NCI-H146 treated with DMSO at 0.1 percent for 48 hours (cell line): Measurements from ENCODE around the gene TIFAB.

Experiments used
- DNase-seq: peaks from one replicate; lab custom pipeline; 2025; ENCODE audit not compliant: unreplicated experiment; lab: John Stamatoyannopoulos, UW

TIFAB gene

DNA sequence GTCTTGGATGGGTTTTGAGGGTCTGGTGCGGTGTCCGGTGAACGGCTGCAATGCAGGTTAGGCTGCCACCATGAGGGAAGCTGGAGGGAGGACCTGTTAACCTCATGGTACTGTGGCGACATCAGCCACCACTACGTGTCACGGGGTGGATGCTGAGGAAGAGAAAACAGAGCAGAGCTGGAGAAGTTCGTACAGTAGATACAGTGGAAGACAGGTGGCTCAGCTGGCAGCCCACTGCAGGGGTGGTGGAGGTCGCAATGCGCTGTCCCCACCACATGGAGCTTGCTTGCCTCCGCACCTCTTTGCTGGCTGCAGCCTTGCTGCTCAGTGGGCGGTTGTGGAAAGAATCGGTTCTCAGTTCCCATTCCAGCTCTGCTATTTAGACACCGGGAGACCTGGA is 7.8 kb downstream of the TIFAB start:
- DNase-seq: no peak

DNA sequence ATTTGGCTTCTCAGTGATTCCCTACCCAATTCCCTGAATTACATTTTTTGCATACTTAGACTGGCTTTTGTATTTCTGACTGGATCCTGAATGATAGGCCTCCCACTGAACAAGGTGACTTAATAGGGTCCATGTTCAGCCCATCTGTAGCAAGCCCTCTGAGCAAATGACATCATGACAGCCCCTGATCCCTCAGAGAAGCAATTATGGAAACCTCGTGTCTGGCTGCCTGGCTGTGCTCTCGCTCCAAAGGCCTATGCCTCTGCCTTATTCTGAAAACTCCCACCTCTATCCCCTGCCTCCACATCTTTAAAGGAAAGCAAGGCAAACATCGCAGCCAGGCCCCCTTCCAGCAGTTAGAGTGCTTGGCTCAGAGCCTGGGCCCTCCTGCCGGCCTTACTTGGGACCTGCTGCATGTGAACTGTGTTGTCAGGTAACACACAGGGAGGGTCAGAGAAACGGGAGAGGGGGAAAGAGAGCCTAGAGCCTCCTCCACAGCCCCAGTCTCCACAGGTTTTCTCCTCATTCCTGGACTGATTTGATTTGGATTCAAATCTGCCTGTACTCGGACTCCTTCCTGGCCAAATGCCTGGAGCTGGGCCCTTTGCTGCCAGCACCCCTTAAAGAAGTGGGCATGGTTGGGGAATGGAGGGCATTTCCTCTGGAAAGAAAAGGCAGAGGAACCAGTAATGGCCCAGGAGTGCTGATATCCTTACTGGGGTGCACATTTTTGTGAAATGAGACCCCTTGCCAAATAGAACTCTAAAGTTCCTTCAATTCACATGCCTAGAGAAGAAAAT is 8.8 kb downstream of the TIFAB start:
- no peak for DNase-seq

DNA sequence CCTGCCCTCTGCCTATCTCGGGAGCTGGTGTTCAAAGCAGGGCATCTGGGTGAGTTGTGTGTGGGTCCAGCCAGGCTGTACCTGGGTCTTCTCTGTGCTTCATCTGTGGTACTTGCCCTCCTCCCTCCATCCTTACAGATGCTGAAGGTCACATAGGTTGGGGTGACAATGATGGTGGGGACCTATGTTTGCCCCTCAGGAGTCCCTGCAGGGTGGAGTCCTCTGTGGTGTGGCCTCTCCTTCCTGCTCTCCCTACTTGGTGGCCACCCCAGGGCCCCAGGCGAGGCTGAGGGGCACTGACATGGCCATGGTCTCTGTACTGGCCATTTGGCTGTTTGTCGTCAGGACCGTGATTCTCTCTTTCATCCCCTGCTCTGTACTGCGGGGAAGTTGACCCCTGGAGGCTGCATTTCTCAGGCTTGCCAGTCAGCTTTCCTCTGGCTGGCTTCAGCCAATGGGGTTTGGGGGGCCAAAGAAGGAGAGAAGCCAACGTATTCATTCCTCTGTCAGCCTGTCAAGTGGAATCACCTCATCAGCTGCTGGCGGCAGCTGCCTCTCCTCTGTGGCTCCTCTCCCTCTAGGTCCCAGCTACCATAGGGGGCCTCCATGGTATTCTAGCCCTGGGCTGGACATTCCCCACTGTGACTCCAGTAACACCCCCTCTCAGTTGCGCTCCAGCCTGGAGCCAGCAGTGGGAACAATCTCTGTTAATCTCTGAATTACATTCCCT is 9.6 kb downstream of the TIFAB start:
- no peak for DNase-seq

DNA sequence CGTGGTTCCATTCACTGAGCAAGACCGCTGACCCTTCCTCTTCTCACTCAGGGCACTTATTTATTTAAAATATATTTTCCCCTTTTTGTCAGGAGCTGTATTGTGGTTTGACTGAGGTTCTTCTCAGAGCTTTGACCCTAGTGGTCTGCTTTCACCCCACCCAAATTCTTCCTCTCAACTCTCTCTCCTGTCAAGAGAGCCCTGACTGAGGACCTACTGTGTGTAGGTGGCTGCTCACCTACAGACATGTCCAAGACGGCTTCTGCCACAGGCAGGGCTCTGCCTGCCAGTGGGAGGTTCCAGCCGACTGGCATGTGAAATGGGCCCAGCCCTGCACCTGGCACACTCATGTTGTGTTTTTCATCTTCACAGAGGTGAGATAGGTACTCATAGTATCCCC is 10.2 kb downstream of the TIFAB start:
- DNase-seq: no peak

DNA sequence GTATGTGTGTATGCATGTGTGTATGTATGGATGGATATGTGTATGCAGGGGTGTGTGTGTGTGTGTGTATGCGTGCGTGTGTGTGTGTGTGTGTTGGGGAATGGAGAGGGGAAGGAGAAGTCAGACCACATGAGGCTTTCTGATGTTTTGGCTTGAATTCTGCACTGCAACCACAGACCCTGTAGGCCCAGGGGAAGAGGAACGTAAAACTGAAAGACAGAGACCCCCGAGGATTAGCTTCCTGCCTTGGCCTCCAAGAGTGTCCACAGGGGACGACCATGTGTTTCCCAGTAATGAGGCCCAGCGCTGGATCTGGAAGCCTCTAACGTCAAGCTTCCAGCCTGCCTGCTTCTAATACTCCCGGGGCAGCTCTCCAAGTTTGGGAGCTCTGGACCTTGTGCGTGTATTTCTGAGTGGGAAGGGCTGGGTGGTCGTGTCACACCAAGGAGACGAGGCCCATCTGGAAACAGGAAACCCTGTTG is 10.8 kb downstream of the TIFAB start:
- no peak for DNase-seq

DNA sequence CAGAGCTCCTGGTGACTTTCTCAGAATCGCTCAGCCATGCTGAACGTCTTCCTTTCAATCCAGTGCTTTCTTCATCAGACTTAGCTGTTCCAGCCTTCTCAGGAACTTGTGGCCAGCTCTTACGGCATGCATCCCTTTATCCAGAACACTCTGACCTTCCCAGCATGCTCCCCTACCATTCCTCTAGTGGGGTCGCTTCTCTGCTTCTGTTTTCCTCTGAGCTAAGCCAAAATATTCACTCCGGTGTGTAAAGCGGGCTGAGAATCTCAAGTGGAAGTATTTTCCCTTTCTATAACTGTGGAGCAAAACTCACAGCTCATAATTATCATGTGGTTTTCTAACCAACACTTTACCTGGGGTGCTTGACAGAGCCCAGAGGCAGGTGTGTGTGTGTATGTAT is 11.2 kb downstream of the TIFAB start:
- DNase-seq: no peak

DNA sequence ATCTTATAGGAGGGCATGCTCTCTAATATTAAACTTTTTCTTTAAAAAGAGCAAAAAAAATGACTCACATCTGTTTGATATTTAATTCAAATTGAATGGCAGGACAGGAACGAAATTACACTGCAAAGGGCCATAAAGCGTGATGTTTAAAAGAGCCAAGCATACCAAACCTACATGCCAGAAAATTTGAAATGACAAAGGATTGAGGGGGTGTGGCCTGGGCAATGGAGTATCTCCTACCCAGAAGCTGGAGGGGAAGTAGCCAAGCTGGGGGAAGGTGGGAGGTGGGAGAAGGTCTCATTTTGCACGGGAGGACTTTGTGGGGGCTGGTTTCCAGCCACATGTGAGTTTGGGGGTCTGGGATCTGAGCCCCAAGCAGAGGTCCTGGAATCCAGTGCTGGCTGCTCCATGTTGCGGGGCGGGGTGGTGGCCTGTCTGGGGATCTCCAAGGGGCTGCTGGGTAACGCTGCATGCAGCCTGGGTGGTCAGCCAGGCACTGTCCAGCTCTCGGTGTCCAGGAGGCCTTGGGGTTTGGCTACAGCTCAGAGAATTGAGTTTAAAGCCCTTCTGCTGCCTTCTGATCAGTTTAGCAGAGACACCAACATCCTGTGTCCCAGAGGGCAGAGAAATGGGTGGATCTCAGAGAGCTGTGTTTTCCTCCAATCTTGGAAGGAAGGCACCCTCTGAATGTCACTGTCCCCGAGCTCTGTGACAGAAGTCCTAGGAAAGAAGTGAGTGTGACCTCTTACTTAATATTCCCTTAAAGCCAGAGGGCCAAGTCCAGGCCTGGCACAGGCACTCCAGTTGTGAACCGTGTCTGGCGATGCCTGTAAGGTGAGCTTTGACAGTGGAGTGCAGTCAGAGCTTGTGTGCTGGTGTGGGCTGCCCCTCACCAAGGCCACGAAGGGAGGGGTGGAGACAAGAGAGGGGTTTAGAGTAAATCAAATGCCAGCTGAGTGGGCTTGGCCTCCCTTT is 12.6 kb downstream of the TIFAB start:
- no peak for DNase-seq

DNA sequence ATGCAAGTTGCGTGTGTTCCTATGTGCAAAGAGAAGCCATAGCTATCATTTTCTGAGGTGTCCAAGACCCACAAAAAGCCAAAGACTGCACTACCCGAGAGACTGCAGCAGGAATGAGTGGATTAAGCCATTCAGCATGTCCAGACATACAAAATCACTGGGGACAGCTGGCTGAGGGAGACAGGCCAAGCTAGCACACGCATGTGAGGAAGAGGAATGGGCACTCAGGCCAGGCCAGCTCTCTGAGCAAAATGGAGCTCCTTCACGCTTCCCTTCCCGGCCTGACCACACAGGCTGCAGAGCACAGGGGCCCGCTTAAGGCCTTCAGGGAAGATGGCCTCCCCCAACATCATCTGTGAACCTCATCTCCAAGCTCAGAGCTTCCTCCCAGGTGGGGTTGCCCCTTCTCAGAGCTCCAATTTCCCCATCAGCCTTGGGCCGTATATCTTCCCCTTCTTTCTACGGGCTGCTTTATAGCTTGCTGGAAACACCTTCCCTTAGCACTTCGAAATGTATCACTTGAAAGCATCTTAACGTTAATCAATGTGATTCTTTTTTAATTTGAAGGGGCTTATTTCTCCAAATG is 13.4 kb downstream of the TIFAB start:
- no peak for DNase-seq

DNA sequence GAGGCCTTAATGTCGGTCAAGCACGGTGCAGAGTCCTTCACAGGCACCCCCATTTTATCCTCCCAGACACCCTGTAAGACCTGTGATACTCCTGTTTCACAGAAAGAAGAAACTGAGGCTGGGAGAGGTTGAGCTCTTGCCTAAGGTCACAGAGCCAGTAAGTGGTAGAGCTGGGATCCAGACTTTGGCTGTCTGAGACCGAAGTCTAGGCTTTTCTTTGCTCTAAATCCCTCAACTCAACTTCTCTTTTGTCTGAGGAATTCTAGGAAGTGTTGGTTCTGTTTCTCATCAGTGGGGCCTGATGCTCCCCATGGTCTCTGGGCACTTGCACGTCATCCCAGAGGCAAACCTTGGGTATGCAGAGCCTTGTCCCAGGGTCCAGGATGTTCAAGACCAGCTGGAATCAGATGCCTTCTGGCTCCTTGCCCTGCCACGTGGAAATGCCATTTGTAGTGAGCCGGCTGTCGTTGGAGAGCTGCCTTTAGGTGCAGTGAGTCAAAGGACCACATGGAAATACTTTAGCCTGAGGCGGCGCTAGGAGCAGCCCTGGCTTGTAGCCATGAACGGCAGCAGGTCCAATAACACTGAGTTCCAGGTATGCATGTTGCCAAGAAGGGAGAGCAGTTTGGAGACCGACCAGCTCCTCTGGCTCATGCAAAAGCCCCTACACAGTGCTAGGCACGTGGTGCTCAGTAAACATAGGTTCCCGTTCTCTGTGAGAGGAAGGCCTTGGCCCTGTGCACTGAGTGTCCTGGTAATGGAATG is 14.2 kb downstream of the TIFAB start:
- DNase-seq: no peak

DNA sequence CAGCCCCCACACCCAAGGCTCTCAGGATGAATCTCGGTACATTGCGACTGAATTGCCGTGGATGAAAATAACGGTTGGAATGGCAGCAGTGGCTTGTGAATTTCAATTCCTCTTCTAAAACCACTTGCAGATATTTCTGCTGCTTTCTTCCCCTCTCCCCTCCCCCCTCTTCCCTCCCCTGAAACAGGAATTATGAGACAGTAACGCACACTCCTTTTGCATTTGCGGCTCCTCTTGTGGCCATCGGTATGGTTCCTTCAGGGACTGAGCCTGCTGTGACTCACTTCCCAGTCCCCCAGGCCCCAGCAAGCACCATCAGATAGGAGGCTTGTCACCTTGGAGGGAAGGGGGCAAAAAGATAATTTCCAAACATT is 14.7 kb downstream of the TIFAB start:
- no peak for DNase-seq

DNA sequence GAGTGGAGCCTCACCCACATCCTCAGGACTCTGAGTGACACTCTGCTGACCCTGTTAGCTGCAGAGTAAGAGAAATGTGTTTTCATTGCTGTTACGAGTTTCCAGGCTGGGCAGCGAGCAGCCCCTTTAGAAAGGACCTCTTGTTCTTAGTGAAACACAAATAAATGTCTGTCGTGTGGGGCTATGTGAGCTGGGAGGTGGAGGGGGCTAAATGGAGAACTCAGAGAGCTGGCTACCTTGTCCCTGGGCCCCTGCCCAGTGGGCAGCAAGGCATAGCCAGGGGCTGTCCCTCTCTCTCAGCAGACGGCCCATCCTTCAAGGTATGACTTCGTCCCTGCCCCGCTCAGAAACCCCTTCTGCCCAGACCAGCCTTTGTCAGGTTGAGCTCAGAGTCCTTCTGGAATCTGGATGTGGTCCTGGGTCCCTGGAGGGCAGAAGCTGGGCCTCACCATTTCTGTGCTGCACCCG is 15.2 kb downstream of the TIFAB start:
- DNase-seq: no peak

DNA sequence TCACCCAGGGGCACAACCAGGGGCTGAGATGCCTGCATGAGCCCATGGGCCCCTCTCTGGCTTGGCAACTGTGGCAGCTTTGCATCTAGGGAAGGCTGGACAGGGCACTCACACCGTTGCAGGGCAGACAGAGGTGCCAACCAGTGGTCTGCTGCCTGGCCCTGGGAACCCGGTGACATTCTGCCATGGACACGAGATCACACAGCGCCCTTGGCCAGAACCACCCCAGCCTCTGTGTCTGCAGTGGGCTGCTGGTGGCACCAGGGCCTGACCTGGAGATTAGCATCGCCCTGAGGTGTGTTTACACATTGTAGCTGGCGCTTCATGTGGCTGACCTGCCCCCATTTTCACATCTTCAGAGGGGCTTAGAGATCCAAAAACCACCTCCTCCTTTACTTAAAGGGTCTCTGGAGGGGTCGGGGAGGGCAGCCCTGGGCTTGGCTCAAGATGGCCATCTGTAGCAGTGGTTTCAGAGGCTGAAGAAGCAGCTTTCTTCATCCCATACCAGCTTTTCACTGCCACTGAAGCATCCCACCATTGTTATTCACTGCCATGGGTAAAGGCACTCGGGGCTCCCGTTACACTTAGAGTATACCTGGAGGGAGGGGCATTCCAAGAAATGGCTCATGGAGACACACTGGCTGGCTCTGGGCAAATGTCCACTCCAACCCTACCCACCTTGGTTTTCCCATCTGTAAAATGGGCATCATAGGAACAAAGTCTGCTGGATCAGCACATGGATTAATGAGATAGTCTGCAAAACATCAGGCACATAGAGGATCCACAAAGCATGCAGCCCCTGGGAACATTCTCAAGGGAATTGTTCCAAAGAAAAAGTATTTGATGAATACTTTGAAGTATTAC is 16.5 kb downstream of the TIFAB start:
- DNase-seq: no peak

DNA sequence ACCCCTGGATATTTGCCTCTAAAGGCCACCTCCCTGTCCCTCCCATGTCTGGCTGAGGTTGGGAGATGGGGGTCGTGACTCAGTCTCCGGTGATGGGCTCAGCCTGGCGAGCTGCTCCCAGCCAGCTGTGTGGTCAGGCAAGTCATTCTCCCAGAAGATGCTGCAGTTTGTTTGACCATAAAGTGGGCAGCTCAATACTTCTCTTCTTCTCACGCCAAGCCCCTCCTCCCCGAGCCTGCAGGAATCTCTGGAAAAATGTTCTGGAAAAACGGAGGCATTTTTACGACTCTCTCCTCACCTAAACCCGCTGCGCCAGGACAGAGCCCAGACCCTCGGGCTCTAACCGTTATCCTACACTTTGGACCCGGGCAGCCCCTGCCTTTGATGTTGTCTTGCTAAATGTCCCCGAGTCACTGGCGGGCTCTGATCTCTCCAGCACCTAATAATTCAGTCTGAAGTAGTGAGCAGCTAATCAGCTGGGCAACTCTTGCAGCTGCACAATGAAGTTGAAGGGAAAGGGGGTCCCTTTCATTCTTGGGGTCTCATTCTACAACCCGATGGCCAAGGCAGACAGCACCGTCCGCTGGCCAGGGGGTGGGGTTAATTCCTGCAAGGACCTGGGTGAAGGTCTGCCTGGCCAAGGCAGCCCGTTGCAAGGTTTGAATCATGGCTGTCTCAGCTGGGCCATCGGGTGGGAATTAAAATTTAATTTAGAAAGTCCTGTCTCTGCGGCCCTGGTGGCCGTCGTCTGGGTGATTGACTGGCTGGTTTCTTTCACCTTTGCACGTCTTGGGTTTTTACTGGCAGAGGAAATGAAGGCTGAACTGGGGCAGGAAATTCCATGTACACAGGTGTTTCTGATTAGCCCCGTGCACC is 17.3 kb downstream of the TIFAB start:
- no peak for DNase-seq

DNA sequence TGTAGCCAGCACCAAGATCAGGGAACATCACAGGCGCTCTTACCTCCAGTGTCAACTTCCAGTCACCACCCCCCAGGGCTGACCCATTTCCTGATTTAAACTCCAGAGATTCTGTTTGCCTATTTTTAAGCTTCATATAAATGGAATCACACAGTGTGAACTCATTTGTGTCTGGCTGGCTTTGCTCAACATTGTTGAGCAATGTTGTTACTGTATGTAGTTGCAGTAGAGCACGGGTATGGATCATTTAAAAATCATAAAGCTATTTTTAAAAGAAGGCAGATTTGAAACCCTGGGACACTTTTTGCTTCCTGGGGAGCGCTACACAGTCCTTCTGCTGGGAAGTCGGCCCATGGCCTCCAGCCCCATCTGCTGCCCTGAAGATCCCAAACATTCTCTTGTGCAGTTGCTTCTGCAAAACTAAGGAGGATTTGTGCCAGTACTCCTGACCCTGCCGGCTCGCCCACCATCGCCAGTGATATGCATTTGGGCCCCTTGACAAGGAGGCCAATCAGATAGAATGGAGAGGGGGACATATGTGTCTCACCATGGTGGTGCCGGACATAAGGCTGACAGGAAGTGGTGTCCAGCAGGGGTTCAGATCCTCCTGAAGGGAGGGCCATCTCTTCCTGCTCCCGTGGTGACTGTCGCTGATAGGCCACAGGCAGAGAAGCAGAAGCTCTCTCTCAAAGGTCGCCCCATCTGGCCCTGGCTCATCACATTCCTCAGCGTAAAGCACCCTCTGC is 18.3 kb downstream of the TIFAB start:
- DNase-seq: no peak

DNA sequence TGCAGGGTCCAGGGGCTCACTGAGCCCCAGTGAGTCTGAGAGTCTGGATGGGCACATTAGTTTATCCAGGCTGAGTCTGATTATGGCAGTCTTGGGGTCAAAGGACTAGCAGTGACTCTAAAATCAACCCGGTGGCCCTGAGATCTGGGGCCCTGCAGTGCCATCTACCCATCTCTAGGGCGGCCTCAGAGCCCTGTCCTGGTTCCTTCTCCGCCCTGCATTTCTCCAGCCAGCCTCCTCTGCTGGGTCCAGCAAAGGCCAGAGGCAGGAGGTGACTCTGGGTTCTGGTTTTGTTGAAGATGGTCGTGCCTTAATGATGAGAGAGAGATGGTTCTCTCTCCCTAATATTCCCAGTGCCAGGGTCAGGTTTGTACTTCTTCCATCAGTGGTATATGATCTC is 20.0 kb downstream of the TIFAB start:
- no peak for DNase-seq

DNA sequence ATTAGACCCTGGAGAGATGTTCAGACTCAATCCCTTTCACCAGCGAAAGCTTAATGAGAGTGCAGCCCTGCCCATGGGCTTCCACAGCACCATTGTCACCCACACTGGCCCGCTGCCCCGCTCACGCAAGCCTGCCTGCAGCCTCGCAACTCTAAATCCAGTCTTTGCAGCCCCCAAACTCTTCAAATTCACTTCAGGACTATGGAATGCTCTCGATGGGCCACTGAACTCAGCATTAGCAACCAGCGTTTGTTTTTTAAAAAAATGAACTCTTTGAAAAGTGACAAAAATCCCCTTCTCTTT is 22.1 kb downstream of the TIFAB start:
- DNase-seq: no peak

DNA sequence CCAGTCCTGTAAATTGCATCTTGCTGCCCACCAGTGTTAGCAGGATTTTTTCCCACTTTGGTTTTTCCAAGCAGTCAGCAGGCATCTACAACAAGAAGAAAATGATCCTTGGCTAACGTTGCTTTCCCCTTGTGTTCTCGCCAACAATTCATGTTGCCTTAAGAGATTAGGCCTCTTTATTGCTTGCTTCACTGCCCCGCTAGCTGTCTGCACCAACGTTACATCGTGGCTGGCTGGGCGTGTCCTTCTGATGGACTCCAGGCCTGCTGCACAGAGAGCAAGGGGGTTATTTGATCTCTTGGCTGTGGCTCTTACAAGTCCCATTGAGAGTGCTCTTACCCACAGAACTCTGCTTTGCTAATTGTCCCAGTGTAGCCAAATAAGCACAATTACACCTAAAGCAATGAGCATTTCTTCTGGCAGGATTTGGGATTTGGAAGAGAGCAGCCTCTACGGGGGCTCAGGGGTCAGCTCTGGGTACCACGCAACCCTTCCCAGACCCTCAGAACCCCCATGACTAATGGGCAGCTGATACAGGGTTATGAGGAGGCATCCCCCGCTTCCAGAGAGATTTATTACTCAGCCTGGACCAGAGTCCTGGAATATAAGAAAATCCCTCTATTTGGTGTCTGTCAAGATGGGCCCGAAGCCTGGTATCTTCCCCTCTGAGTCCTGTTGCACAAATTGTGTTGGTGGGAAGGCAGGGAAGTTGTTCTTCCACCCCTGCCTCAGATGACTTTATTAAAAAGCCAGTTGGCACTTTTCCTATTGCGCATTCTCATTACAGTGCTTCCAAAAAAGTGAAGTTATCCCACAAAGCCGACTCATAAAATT is 22.6 kb downstream of the TIFAB start:
- DNase-seq: no peak
